Breast epithelium (tissue), 3 donors: ENCODE results near the gene KRTAP4-5.

ENCODE experiments used
- CTCF ChIP-seq, 3 donors: fragments of 450-650 bp; IDR thresholded peaks; one replicate each; pipeline ENCODE4 v1.5.1; 2016 to 2017; ENCODE audit warnings: antibody characterized with exemption in 3 of 3, mild to moderate bottlenecking in 3 of 3, moderate library complexity in 3 of 3
- POLR2AphosphoS5 ChIP-seq, 3 donors: sonication (generic); formaldehyde crosslinking; IDR thresholded peaks; one replicate each; pipeline ENCODE4 v1.6.1; 2017; ENCODE audit warnings: antibody characterized with exemption in 3 of 3

- TF ChIP-seq CTCF (IDR thresholded peaks at IDR 0.05) (no peak), POLR2AphosphoS5 (IDR thresholded peaks at IDR 0.05) (no peak)
Measured at GRCh38 chr17:41176744-41177387, 27.2 kb upstream of the KRTAP4-5 start.
